ENCODE results near the gene ZNF562.

The ZNF562 gene

DNA sequence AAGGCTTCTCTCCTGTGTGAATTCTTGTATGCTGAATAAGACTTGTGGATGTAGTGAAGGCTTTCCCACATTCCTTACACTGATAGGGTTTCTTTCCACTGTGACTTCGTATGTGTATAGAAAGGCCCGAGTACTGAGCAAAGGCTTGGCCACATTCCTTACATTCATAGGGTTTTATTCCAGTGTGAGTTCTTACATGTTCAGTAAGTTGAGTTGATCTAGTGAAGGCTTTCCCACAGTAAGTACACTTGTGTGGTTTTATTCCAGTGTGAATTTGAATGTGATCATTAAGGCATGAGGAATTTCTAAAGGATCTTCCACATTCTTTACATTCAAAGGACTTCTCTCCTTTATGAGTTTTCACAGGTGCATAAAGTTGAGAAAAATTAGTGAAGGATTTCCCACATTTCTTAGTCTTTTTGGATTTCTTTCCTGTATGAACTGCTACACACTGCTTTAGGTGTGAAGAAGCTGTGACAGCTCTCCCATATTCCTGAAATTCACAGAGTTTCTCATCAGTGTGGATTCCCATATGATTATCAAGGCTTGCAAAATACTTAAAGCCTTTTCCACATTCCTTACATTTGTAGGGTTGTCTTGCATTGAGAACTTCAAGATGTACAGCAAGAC is 64.3 kb downstream of the ZNF562 start:
- no peaks in the 10 kb centered on the region for H3K27me3 ChIP-seq (ENCODE audit: control insufficient read depth, insufficient read depth, low read length)
- H3K27ac ChIP-seq (ENCODE audit: low read length) = no peak overlapping the region
- H3K4me3 ChIP-seq (ENCODE audit: low read length) = no peak overlapping the region
- no peak for DNase-seq (ENCODE audit: low read depth, low spot score)
- peaks cover 2% of the 10 kb centered on the region for H3K9me3 ChIP-seq (ENCODE audit: control insufficient read depth, insufficient read depth, low read length)
- peaks cover 38% of the 10 kb centered on the region for H3K36me3 ChIP-seq (ENCODE audit: control insufficient read depth, insufficient read depth, low read length)
- WGBS (ENCODE audit: insufficient coverage, insufficient read length) = no CpG with 5 or more reads among the region's 2 CpGs
- H3K4me1 ChIP-seq (ENCODE audit: control insufficient read depth, insufficient read depth, low read length) = no peaks in the 10 kb centered on the region

DNA sequence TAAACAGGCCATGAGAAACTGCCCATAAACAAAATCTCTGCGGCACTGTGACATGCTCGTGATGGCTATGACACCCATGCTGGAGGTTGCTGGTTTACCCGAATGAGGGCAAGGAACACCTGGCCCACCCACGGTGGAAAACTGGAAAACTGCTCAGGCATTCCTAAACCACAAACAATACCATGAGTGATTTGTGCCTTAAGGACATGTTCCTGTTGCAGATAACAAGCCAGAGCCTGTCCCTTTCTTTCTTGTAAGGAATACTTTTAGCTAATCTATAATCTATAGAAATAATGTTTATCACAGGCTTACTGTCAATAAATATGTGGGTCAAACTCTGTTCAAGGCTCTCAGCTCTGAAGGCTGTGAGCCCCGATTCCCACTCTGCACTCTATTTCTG is 66.0 kb downstream of the ZNF562 start:
- H3K4me3 ChIP-seq (ENCODE audit: low read length) = no peak overlapping the region
- peaks cover 2% of the 10 kb centered on the region for H3K9me3 ChIP-seq (ENCODE audit: control insufficient read depth, insufficient read depth, low read length)
- WGBS (ENCODE audit: insufficient coverage, insufficient read length) = no CpG with 5 or more reads among the region's 5 CpGs
- H3K4me1 ChIP-seq (ENCODE audit: control insufficient read depth, insufficient read depth, low read length) = no peaks in the 10 kb centered on the region
- no peak overlapping the region for H3K27ac ChIP-seq (ENCODE audit: low read length)
- no peaks in the 10 kb centered on the region for H3K27me3 ChIP-seq (ENCODE audit: control insufficient read depth, insufficient read depth, low read length)
- DNase-seq (ENCODE audit: low read depth, low spot score) = no peak
- H3K36me3 ChIP-seq (ENCODE audit: control insufficient read depth, insufficient read depth, low read length) = peaks cover 36% of the 10 kb centered on the region

DNA sequence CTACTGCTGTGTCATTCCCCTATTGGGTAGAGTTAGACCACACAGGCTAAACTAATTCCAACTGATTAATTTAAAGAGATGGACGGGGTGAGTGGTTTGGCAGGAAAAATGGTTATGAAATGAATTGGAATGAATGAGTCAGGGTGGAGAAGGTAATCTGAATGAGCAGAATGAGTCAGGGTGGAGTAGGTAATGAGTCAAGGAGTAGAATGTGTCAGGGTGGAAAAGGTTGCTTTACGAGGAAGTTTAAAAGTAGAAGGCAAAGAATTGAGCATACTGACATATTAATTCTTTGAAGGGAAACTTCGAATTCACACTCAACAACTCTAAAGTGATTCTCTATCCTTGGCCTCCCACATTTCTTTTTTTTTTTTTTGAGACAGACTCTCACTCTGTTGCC is 77.9 kb downstream of the ZNF562 start:
- no peak overlapping the region for H3K4me3 ChIP-seq (ENCODE audit: low read length)
- no peak for DNase-seq (ENCODE audit: low read depth, low spot score)
- no peak overlapping the region for H3K27ac ChIP-seq (ENCODE audit: low read length)

More for the DNA sequence above, 77.9 kb downstream of the ZNF562 start:
- WGBS (ENCODE audit: insufficient coverage, insufficient read length) = 100% methylated on average over 1 of the region's 3 CpGs
- H3K27me3 ChIP-seq (ENCODE audit: control insufficient read depth, insufficient read depth, low read length) = no peaks in the 10 kb centered on the region
- no peaks in the 10 kb centered on the region; the same call in 1 of the 2 replicates for H3K9me3 ChIP-seq (ENCODE audit: control insufficient read depth, insufficient read depth, low read length)
- H3K36me3 ChIP-seq (ENCODE audit: control insufficient read depth, insufficient read depth, low read length) = no peaks in the 10 kb centered on the region
- H3K4me1 ChIP-seq (ENCODE audit: control insufficient read depth, insufficient read depth, low read length) = no peaks in the 10 kb centered on the region
